ENCODE data around the gene PSMD6. TPM values are rescaled to one million over a fixed set of nuclear protein-coding genes. Genes with fewer than 3 reads are reported as not detected.
A peak's percentile ranks its signal among the peaks of the same experiment; 100 is the strongest.

Gene PSMD6
- total and polyA plus RNA-seq, 2 experiments from 2014 or later = 110 to 184 TPM

DNA sequence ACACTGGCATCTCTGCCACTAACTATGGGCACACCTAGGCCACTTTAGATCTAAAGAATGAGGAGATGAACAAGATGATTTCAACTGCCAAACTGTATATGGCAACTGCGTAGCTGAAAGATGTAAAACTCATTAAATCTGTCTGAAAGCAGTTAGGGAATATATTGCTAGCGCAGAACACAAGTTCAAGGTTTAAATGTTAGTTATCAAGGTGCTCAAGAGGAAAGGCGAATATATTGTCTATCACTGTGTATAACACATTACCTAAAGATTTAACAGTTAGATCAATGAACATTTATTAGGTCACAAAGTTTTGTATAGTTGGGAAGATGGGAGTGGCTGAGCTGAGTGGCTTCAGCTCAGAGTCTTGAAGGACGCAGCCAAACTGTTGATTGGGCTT is 33.9 kb upstream of the PSMD6 start:
- H3K4me3 ChIP-seq = no peak overlapping the region
- H3K36me3 ChIP-seq = no peaks in the 10 kb centered on the region
- TF ChIP-seq, protein P1, sequence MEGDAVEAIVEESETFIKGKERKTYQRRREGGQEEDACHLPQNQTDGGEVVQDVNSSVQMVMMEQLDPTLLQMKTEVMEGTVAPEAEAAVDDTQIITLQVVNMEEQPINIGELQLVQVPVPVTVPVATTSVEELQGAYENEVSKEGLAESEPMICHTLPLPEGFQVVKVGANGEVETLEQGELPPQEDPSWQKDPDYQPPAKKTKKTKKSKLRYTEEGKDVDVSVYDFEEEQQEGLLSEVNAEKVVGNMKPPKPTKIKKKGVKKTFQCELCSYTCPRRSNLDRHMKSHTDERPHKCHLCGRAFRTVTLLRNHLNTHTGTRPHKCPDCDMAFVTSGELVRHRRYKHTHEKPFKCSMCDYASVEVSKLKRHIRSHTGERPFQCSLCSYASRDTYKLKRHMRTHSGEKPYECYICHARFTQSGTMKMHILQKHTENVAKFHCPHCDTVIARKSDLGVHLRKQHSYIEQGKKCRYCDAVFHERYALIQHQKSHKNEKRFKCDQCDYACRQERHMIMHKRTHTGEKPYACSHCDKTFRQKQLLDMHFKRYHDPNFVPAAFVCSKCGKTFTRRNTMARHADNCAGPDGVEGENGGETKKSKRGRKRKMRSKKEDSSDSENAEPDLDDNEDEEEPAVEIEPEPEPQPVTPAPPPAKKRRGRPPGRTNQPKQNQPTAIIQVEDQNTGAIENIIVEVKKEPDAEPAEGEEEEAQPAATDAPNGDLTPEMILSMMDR (IDR thresholded peaks at IDR 0.05; ENCODE audit: low read depth, low read length) = no peak
- peaks cover 7% of the 10 kb centered on the region for H3K4me1 ChIP-seq (ENCODE audit: low read depth)
- H3K9me3 ChIP-seq (ENCODE audit: low read depth) = no peaks in the 10 kb centered on the region
- H3K27me3 ChIP-seq = no peaks in the 10 kb centered on the region
- H3K27ac ChIP-seq = no peak overlapping the region
- no peak for DNase-seq (ENCODE audit: low read depth in 1 of 2, low spot score in 1 of 2)

DNA sequence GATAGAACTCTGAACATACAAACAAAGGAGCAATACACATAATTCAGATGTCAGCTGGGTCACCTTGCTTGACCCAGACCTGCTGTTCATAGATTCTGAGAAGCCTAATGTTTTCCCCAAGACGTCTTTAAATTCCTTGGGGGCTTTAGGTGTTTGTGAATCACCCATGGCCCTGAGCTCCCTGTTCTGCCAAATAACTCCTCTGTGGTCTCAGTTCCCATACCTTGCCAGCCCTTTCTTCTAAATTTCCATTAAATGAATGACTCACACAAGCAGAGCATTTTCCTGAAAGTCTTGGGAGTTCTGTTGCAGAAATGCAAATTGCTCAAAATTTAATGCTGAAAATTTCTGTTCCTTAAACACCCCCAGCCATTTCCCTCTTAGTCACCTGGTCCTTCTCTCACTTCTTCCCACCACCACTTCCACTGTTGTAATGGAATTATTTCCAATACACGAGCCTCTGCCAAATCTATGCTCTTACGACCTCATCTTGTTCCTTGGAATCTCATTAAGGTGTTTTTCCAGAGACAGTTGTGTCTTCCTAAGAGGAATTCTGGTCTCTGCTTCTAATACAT is 33.4 kb upstream of the PSMD6 start:
- Histone ChIP-seq H3K36me3 (no peaks in the 10 kb centered on the region), H3K4me3 (no peak overlapping the region), H3K4me1 (ENCODE audit: low read depth) (peaks cover 4% of the 10 kb centered on the region), H3K27me3 (no peaks in the 10 kb centered on the region), H3K9me3 (ENCODE audit: low read depth) (no peaks in the 10 kb centered on the region), H3K27ac (no peak overlapping the region)
- TF ChIP-seq, protein P1 (IDR thresholded peaks at IDR 0.05; ENCODE audit: low read depth, low read length) = no peak
- DNase-seq (ENCODE audit: low read depth in 1 of 2, low spot score in 1 of 2) = peak in 1 of 2 donors; percentile 48

DNA sequence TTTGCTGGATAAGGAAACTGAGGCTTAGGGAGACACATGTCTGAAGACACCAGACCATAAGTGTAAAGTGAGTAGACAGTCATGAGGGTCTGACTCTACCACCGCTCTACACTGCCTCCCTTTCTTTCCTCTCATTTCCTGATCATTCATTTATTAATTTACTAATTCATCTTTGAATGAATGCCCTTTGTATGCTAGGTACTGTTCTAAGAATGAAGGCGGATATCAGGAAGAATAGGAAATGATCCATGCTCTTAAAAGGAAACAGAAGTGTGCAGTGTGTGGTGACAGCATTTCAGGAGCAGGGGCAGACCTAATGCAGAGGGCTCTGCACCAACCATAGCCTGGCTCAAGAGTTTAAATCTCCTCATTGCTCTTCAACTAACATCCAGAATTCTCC is 31.8 kb upstream of the PSMD6 start:
- Histone ChIP-seq H3K36me3 (no peaks in the 10 kb centered on the region), H3K4me1 (ENCODE audit: low read depth) (peaks cover 4% of the 10 kb centered on the region), H3K27ac (no peak overlapping the region), H3K27me3 (no peaks in the 10 kb centered on the region), H3K9me3 (ENCODE audit: low read depth) (no peaks in the 10 kb centered on the region), H3K4me3 (no peak overlapping the region)
- TF ChIP-seq, protein P1 (IDR thresholded peaks at IDR 0.05; ENCODE audit: low read depth, low read length) = no peak
- DNase-seq (ENCODE audit: low read depth in 1 of 2, low spot score in 1 of 2) = no peak

DNA sequence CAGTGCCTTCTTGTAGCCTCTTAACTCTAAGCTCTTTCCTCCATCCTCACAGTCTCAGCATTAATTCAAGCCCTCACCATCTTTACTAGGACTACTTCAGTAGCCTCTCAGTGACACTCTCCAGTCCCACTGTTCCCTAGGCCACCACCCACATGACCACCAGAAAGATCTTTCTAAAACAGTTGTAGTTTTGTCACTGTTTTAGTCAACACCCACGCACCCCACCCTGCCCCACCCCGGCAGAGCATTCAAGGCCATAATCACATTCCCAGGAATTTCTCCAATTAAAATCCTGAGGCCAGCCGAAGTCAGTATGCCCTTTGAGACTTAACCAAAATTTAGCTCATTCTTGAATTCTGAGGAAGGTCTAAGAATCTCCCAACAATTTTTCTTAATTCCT is 31.2 kb upstream of the PSMD6 start:
- Histone ChIP-seq H3K9me3 (ENCODE audit: low read depth) (no peaks in the 10 kb centered on the region), H3K4me1 (ENCODE audit: low read depth) (peaks cover 4% of the 10 kb centered on the region), H3K27me3 (no peaks in the 10 kb centered on the region), H3K36me3 (no peaks in the 10 kb centered on the region), H3K27ac (no peak overlapping the region), H3K4me3 (no peak overlapping the region)
- TF ChIP-seq, protein P1 (IDR thresholded peaks at IDR 0.05; ENCODE audit: low read depth, low read length) = no peak
- no peak for DNase-seq (ENCODE audit: low read depth in 1 of 2, low spot score in 1 of 2)

DNA sequence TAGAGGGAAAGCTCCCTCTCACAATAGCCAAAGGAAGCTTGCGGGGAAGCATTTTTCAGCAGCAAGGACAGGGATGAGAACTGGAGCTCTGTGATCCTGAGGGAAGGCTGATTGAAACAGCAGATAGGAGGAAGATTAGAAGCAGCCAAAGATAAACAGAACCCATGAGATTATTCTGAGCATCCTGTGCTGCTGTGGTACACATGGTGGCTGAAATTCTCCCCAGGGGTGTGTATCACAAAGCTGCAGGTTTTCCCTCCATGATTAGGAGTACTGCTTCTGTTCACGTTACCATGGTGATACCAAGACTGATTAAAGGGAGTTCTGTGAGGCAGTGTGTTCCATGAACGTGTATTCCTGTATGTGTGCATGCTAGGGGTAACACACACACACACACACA is 30.3 kb upstream of the PSMD6 start:
- TF ChIP-seq, protein P1 (IDR thresholded peaks at IDR 0.05; ENCODE audit: low read depth, low read length) = no peak
- H3K9me3 ChIP-seq (ENCODE audit: low read depth) = no peaks in the 10 kb centered on the region
- no peak overlapping the region for H3K27ac ChIP-seq
- H3K36me3 ChIP-seq = no peaks in the 10 kb centered on the region
- DNase-seq (ENCODE audit: low read depth in 1 of 2, low spot score in 1 of 2) = no peak
- peaks cover 4% of the 10 kb centered on the region for H3K4me1 ChIP-seq (ENCODE audit: low read depth)
- H3K4me3 ChIP-seq = no peak overlapping the region
- no peaks in the 10 kb centered on the region for H3K27me3 ChIP-seq

All from cardiac muscle cell (in vitro differentiated cells and primary cell).